HepG2 (cell line): ENCODE results near the gene CHST11. TPM values are rescaled to one million over a fixed set of nuclear protein-coding genes. Genes with fewer than 3 reads are reported as not detected.

Experiments
- ATAC-seq: fragments of 200-7000 bp; cut with Tn5 transposase; 3 replicates; pipeline ENCODE4 v1.9.1; 2020; ENCODE audit warnings: mild to moderate bottlenecking, moderate library complexity
- BruUV-seq: library from RNA; stranded (reverse); fragments of 400-500 nt; replicated peaks from 2 replicates; lab custom pipeline; 2021; lab: Mats Ljungman, UMichigan
- CTCF ChIA-PET: fragments of 300-600 bp; formaldehyde crosslinking; extraction: SDS; loops from one replicate; lab custom pipeline; 2021; ENCODE audit warnings: low total read pairs, inconsistent platforms, low intra/inter-chr PET ratio; lab: Yijun Ruan, JAX
- POLR2A ChIA-PET: fragments of 350-600 bp; sonication (Branson Sonifier 250); formaldehyde crosslinking; loops from one replicate; lab custom pipeline; 2020; ENCODE audit warnings: antibody characterized with exemption, inconsistent platforms; lab: Yijun Ruan, JAX
- DNase-seq: peaks from one replicate; pipeline ENCODE4 v3.0.0-alpha.2; 2015; ENCODE audit warnings: low spot score
- FAIRE-seq: peaks from 3 replicates; lab custom pipeline; 2011; peaks lifted over from hg19 to GRCh38; lab: Jason Lieb, UNC
- H2AFZ ChIP-seq: one replicate; pipeline ENCODE4 v1.6.1; 2011; ENCODE audit warnings: low read length, inconsistent platforms
- H3K27ac ChIP-seq: fragments of 300-600 bp; 3 replicates; pipeline ENCODE4 v1.8.0; 2011; ENCODE audit warnings: mixed run types, mild to moderate bottlenecking, mixed read lengths, low read length, inconsistent platforms; ENCODE audit not compliant: insufficient read depth; ENCODE audit errors: extremely low read length
- H3K27me3 ChIP-seq, 2 experiments: fragments of 200-600 bp in 1 of 2; 2 replicates in 1 of 2; 3 replicates in 1 of 2; pipeline versions ENCODE4 v1.6.0 to v1.8.0; 2011; ENCODE audit warnings: low read length in 2 of 2, mild to moderate bottlenecking in 2 of 2, moderate library complexity in 2 of 2, inconsistent platforms in 1 of 2; ENCODE audit not compliant: insufficient read depth in 2 of 2, control insufficient read depth in 1 of 2
- H3K36me3 ChIP-seq, 2 experiments: fragments of 200-600 bp in 1 of 2; replicated peaks in 1 of 2; 2 replicates in 1 of 2; 3 replicates in 1 of 2; pipeline versions ENCODE4 v1.5.1 to v1.8.0; 2011; ENCODE audit warnings: low read length in 2 of 2, inconsistent platforms in 1 of 2; ENCODE audit not compliant: insufficient read depth in 2 of 2, control insufficient read depth in 1 of 2
- H3K4me1 ChIP-seq: 2 replicates; pipeline ENCODE4 v1.5.1; 2012; ENCODE audit warnings: low read length, inconsistent platforms; ENCODE audit not compliant: insufficient read depth
- H3K4me2 ChIP-seq: 2 replicates; pipeline ENCODE4 v1.6.0; 2011; ENCODE audit warnings: low read depth, low read length, inconsistent platforms
- H3K4me3 ChIP-seq, 3 experiments: fragments of 200-600 bp in 1 of 3; sonication (generic), shearing (Covaris generic) in 1 of 3; replicated peaks in 1 of 3; 2 replicates each; pipeline ENCODE4 v1.5.1; 2011 to 2016; ENCODE audit warnings: low read length in 3 of 3, inconsistent platforms in 2 of 3, low read depth in 2 of 3, mild to moderate bottlenecking in 2 of 3, control low read depth in 1 of 3, mixed read lengths in 1 of 3; ENCODE audit not compliant: insufficient read depth in 1 of 3
- H3K79me2 ChIP-seq: one replicate; pipeline ENCODE4 v1.6.1; 2011; ENCODE audit warnings: low read length, inconsistent platforms; ENCODE audit not compliant: insufficient read depth
- H3K9ac ChIP-seq: 2 replicates; pipeline ENCODE4 v1.6.0; 2011; ENCODE audit warnings: mild to moderate bottlenecking, low read depth, low read length, inconsistent platforms; ENCODE audit not compliant: insufficient read depth
- H3K9me3 ChIP-seq: 2 replicates; pipeline ENCODE4 v1.5.1; 2012; ENCODE audit warnings: mild to moderate bottlenecking, low read length
- H4K20me1 ChIP-seq: 2 replicates; pipeline ENCODE4 v1.6.0; 2011; ENCODE audit warnings: inconsistent platforms, mild to moderate bottlenecking, low read length, moderate library complexity; ENCODE audit not compliant: insufficient read depth
- AGO2 ChIP-seq: fragments of 200-400 bp; formaldehyde crosslinking; optimal IDR thresholded peaks from 2 replicates; pipeline ENCODE3; 2017; ENCODE audit warnings: mild to moderate bottlenecking, low read depth, low read length, moderate library complexity
- ARNT ChIP-seq: fragments of 450-650 bp; IDR thresholded peaks from 2 replicates; pipeline ENCODE4 v1.6.1; 2017
- ATRX ChIP-seq: sonication (generic); formaldehyde crosslinking; IDR thresholded peaks from 2 replicates; pipeline ENCODE4 v1.4.0; 2020; ENCODE audit warnings: missing genetic modification reagents, borderline replicate concordance
- BRCA1 ChIP-seq: sonication (generic); formaldehyde crosslinking; IDR thresholded peaks from 2 replicates; pipeline ENCODE4 v1.4.0; 2020; ENCODE audit warnings: missing genetic modification reagents
- CAMTA2 ChIP-seq: sonication (generic); formaldehyde crosslinking; IDR thresholded peaks from 2 replicates; pipeline ENCODE4 v1.4.0; 2020; ENCODE audit warnings: mild to moderate bottlenecking, missing genetic modification reagents, borderline replicate concordance
- EED ChIP-seq: sonication (generic); formaldehyde crosslinking; IDR thresholded peaks from 2 replicates; pipeline ENCODE4 v1.5.0; 2020; ENCODE audit warnings: mild to moderate bottlenecking, missing genetic modification reagents
- HNRNPUL1 ChIP-seq: fragments of 200-400 bp; formaldehyde crosslinking; IDR thresholded peaks from 2 replicates; pipeline ENCODE4 v1.6.1; 2017; ENCODE audit warnings: low read depth, mild to moderate bottlenecking, low read length, moderate library complexity
- SMAD1 ChIP-seq: sonication (generic); formaldehyde crosslinking; IDR thresholded peaks from 2 replicates; pipeline ENCODE4 v1.4.0; 2020; ENCODE audit warnings: missing genetic modification reagents, low read depth, mild to moderate bottlenecking, borderline replicate concordance
- SRSF9 ChIP-seq: fragments of 200-400 bp; formaldehyde crosslinking; IDR thresholded peaks from 2 replicates; pipeline ENCODE4 v1.6.1; 2018; ENCODE audit warnings: borderline replicate concordance, mild to moderate bottlenecking, low read depth, low read length; ENCODE audit not compliant: insufficient read depth, poor library complexity, severe bottlenecking
- STAG1 ChIP-seq: sonication (generic); formaldehyde crosslinking; IDR thresholded peaks from 2 replicates; pipeline ENCODE4 v1.4.0; 2020; ENCODE audit warnings: missing genetic modification reagents
- TBX3 ChIP-seq: fragments of 450-650 bp; IDR thresholded peaks from 2 replicates; pipeline ENCODE4 v1.6.1; 2017; ENCODE audit warnings: antibody characterized with exemption, mild to moderate bottlenecking, inconsistent platforms, borderline replicate concordance
- TGIF2 ChIP-seq: IDR thresholded peaks from 2 replicates; pipeline ENCODE4 v1.6.1; 2016; ENCODE audit warnings: control low read depth, missing compliant biosample characterization
- TRIM24 ChIP-seq: sonication (generic); formaldehyde crosslinking; IDR thresholded peaks from 2 replicates; pipeline ENCODE4 v1.8.0; 2022; ENCODE audit warnings: mild to moderate bottlenecking, missing genetic modification reagents
- ZNF510 ChIP-seq: sonication (generic); formaldehyde crosslinking; IDR thresholded peaks from 2 replicates; pipeline ENCODE4 v1.4.0; 2020; ENCODE audit warnings: low read depth, mild to moderate bottlenecking, missing genetic modification reagents
- ZNF720 ChIP-seq: sonication (generic); formaldehyde crosslinking; IDR thresholded peaks from 2 replicates; pipeline ENCODE4 v1.4.0; 2020; ENCODE audit warnings: missing genetic modification reagents
- ZNF746 ChIP-seq: sonication (generic); formaldehyde crosslinking; IDR thresholded peaks from 2 replicates; pipeline ENCODE4 v1.8.0; 2022; ENCODE audit warnings: mild to moderate bottlenecking, missing genetic modification reagents
- ZNF792 ChIP-seq: IDR thresholded peaks from 2 replicates; pipeline ENCODE4 v1.6.1; 2016
- WGBS: methylation state at CpG from one replicate; pipeline ENCODE4 v1.1.6; 2017; ENCODE audit warnings: low lambda C conversion rate; 5-methylcytosine and 5-hydroxymethylcytosine counted together
- in situ Hi-C: cut with HindIII; loops from 2 replicates; pipeline ENCODE4 v1.10.0; 2017; ENCODE audit warnings: low pct_unique_long_range_greater_than_20kb; ENCODE audit not compliant: extremely low pct_ligation_motif_present
- intact Hi-C: fragments of 100-400 bp; cut with micrococcal nuclease; formaldehyde crosslinking; loops from one replicate; pipeline ENCODE4 v1.10.0; 2022; ENCODE audit not compliant: unreplicated experiment
- polyA plus RNA-seq, 8 experiments: library from polyadenylated mRNA; depleted of rRNA in 3 of 8; stranded (reverse) in 7 of 8; unstranded in 1 of 8; fragments of >200 nt; fragmentation: Illumina TruSeq in 4 of 8; extraction: Trizol in 4 of 8; gene quantifications; 2 replicates each; pipeline versions ENCODE4 v1.2.1 to v1.2.3, GENCODE V29; 2011 to 2016; ENCODE audit warnings: low read depth in 4 of 8, missing spikeins in 1 of 8, mixed read lengths in 1 of 8; ENCODE audit not compliant: insufficient read depth in 1 of 8
- total RNA-seq, 5 experiments: library from RNA; depleted of rRNA; stranded (reverse); fragments of >200 nt; fragmentation: Illumina TruSeq; extraction: Trizol; gene quantifications; 2 replicates each; pipeline ENCODE4 v1.2.3, GENCODE V29; 2016; ENCODE audit warnings: low read depth in 1 of 5
- TF ChIP-seq, protein P1 (sequence below): sonication (generic); formaldehyde crosslinking; IDR thresholded peaks from 2 replicates; pipeline ENCODE4 v1.4.0; 2020; ENCODE audit warnings: missing genetic modification reagents
- TF ChIP-seq, protein P2 (sequence below): sonication (generic); formaldehyde crosslinking; IDR thresholded peaks from 2 replicates; pipeline ENCODE4 v1.5.0; 2020; ENCODE audit warnings: mild to moderate bottlenecking, missing genetic modification reagents, moderate library complexity

The CHST11 gene
- total and polyA plus RNA-seq, 2 of the 13 experiments (the other 11 are each of a cell fraction or from before 2014, with no cell fraction given): 0.15 TPM; not detected in 1

DNA sequence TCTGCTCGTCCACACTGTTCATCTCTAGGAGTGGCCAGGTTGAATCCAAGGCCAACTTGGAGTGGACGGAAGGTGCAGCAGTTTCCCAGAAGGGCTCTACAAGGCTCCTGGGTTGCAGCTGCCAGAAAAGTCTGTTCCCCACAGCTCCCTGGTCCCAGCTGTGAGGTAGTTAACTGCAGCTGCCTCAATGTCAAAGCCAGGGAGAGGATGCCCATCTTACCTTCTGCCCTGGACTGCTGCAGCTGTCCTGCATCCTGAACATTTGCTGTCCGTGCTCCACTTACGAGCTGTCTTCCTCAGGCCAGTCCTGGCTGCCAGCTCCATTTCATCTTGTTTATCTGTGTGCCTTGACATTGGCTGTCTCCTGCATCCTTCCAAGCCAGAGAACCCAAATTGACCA is 274.0 kb downstream of the CHST11 start (continued):
- TF ChIP-seq, protein P1, sequence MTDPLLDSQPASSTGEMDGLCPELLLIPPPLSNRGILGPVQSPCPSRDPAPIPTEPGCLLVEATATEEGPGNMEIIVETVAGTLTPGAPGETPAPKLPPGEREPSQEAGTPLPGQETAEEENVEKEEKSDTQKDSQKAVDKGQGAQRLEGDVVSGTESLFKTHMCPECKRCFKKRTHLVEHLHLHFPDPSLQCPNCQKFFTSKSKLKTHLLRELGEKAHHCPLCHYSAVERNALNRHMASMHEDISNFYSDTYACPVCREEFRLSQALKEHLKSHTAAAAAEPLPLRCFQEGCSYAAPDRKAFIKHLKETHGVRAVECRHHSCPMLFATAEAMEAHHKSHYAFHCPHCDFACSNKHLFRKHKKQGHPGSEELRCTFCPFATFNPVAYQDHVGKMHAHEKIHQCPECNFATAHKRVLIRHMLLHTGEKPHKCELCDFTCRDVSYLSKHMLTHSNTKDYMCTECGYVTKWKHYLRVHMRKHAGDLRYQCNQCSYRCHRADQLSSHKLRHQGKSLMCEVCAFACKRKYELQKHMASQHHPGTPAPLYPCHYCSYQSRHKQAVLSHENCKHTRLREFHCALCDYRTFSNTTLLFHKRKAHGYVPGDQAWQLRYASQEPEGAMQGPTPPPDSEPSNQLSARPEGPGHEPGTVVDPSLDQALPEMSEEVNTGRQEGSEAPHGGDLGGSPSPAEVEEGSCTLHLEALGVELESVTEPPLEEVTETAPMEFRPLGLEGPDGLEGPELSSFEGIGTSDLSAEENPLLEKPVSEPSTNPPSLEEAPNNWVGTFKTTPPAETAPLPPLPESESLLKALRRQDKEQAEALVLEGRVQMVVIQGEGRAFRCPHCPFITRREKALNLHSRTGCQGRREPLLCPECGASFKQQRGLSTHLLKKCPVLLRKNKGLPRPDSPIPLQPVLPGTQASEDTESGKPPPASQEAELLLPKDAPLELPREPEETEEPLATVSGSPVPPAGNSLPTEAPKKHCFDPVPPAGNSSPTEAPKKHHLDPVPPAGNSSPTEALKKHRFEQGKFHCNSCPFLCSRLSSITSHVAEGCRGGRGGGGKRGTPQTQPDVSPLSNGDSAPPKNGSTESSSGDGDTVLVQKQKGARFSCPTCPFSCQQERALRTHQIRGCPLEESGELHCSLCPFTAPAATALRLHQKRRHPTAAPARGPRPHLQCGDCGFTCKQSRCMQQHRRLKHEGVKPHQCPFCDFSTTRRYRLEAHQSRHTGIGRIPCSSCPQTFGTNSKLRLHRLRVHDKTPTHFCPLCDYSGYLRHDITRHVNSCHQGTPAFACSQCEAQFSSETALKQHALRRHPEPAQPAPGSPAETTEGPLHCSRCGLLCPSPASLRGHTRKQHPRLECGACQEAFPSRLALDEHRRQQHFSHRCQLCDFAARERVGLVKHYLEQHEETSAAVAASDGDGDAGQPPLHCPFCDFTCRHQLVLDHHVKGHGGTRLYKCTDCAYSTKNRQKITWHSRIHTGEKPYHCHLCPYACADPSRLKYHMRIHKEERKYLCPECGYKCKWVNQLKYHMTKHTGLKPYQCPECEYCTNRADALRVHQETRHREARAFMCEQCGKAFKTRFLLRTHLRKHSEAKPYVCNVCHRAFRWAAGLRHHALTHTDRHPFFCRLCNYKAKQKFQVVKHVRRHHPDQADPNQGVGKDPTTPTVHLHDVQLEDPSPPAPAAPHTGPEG: no peak
- TF ChIP-seq EED (CRISPR knock-in tag) (no peak), BRCA1 (no peak), TGIF2 (CRISPR knock-in tag) (no peak), CAMTA2 (CRISPR knock-in tag) (no peak), AGO2 (no peak)

DNA sequence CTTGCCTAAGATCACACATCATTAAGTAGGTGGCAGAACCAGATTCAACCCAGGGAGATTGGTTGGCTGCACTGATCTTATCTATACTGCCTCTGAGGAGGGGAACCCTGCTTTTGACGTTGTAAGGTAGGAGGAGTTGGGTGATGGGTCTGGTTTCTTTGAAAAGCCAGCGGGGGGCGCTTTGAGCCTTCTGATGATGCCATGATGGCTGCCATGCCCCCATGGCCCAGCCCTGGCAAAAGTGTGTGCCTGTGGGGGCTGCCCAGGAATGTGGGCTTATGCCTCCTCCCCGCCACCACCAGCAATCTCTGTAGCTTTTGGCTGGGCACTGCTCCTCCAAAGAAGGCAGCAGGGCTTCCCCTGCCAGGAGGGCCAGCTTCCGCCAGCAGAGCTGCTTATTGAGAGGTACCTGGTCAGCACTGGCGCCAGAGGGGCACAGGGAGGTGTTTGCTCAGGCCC is 277.0 kb downstream of the CHST11 start:
- Histone ChIP-seq H3K4me1 (peaks cover 8% of the 10 kb centered on the region), H4K20me1 (no peaks in the 10 kb centered on the region), H3K36me3 (no peaks in the 10 kb centered on the region), H3K79me2 (no peaks in the 10 kb centered on the region), H3K4me2 (no peak overlapping the region), H2AFZ (no peak overlapping the region), H3K27ac (no peak overlapping the region), H3K9ac (no peak overlapping the region), H3K4me3 (no peak overlapping the region), H3K27me3 (peaks cover 3 to 34% of the 10 kb centered on the region in 2 experiments; a peak in 3 of 5 replicates), H3K9me3 (no peaks in the 10 kb centered on the region)
- FAIRE-seq (no peak), ATAC-seq (peak; percentile 22; the same call in 1 of the 3 replicates), DNase-seq (peak; percentile 4)
- in situ Hi-C loops: no loop called here
- TF ChIP-seq EED (CRISPR knock-in tag) (no peak), TRIM24 (no peak), ZNF792 (CRISPR knock-in tag) (no peak), ATRX (CRISPR knock-in tag) (no peak), HNRNPUL1 (no peak), ZNF746 (CRISPR knock-in tag) (no peak), ZNF510 (CRISPR knock-in tag) (no peak), ARNT (no peak), STAG1 (peak; percentile 32), TBX3 (no peak), ZNF720 (no peak), SMAD1 (CRISPR knock-in tag) (no peak), SRSF9 (no peak)
- TF ChIP-seq, protein P2, sequence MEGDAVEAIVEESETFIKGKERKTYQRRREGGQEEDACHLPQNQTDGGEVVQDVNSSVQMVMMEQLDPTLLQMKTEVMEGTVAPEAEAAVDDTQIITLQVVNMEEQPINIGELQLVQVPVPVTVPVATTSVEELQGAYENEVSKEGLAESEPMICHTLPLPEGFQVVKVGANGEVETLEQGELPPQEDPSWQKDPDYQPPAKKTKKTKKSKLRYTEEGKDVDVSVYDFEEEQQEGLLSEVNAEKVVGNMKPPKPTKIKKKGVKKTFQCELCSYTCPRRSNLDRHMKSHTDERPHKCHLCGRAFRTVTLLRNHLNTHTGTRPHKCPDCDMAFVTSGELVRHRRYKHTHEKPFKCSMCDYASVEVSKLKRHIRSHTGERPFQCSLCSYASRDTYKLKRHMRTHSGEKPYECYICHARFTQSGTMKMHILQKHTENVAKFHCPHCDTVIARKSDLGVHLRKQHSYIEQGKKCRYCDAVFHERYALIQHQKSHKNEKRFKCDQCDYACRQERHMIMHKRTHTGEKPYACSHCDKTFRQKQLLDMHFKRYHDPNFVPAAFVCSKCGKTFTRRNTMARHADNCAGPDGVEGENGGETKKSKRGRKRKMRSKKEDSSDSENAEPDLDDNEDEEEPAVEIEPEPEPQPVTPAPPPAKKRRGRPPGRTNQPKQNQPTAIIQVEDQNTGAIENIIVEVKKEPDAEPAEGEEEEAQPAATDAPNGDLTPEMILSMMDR (CRISPR knock-in tag): peak; percentile 46
- POLR2A ChIA-PET: no interaction called here
- CTCF ChIA-PET: no interaction called here
- intact Hi-C loops: no loop called here
- 20% methylated on average over 5 of the region's 6 CpGs for WGBS
- BruUV-seq: no TSS peak
